ENCODE results near the gene FCN2.

The FCN2 gene

DNA sequence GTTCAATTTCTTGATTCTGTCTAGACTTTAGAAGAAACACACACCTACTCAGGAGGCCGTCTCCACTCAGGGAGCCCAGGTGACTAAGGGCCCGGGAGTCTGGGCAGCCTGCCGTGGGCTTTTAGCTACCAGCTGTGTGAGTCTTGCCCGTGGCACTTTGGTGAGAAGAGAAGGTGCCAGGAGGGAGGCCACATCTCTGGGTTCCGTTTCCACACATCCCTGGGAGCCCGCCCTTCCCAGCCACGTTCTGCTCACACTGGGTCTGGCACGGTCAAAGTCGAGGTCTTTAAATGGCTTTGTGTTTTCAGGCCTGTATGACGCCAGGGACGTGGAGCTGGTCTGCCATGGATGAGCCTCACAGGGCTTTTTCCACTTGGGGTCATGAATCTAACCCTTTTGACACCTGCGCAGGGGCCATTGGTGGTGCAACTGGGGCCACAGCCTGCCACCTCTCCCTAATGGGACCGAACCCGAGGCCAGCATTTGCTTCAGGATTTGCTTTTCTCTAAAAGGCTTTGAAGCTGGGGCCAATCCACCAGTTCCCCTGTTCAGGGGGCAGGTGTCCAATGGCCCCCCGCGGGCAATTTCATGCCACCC is 17.2 kb upstream of the FCN2 start:
- TF ChIP-seq, protein P1, sequence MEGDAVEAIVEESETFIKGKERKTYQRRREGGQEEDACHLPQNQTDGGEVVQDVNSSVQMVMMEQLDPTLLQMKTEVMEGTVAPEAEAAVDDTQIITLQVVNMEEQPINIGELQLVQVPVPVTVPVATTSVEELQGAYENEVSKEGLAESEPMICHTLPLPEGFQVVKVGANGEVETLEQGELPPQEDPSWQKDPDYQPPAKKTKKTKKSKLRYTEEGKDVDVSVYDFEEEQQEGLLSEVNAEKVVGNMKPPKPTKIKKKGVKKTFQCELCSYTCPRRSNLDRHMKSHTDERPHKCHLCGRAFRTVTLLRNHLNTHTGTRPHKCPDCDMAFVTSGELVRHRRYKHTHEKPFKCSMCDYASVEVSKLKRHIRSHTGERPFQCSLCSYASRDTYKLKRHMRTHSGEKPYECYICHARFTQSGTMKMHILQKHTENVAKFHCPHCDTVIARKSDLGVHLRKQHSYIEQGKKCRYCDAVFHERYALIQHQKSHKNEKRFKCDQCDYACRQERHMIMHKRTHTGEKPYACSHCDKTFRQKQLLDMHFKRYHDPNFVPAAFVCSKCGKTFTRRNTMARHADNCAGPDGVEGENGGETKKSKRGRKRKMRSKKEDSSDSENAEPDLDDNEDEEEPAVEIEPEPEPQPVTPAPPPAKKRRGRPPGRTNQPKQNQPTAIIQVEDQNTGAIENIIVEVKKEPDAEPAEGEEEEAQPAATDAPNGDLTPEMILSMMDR (IDR thresholded peaks at IDR 0.05; ENCODE audit: low read depth, low read length) = no peak
- H3K27ac ChIP-seq = no peak overlapping the region
- DNase-seq = no peak
- H3K27me3 ChIP-seq (ENCODE audit: insufficient read depth, low read depth, severe bottlenecking) = no peaks in the 10 kb centered on the region
- no peak overlapping the region for H3K4me3 ChIP-seq (ENCODE audit: low read depth, low read length)
- peaks cover 4% of the 10 kb centered on the region for H3K9me3 ChIP-seq (ENCODE audit: severe bottlenecking)
- H3K36me3 ChIP-seq = no peaks in the 10 kb centered on the region

DNA sequence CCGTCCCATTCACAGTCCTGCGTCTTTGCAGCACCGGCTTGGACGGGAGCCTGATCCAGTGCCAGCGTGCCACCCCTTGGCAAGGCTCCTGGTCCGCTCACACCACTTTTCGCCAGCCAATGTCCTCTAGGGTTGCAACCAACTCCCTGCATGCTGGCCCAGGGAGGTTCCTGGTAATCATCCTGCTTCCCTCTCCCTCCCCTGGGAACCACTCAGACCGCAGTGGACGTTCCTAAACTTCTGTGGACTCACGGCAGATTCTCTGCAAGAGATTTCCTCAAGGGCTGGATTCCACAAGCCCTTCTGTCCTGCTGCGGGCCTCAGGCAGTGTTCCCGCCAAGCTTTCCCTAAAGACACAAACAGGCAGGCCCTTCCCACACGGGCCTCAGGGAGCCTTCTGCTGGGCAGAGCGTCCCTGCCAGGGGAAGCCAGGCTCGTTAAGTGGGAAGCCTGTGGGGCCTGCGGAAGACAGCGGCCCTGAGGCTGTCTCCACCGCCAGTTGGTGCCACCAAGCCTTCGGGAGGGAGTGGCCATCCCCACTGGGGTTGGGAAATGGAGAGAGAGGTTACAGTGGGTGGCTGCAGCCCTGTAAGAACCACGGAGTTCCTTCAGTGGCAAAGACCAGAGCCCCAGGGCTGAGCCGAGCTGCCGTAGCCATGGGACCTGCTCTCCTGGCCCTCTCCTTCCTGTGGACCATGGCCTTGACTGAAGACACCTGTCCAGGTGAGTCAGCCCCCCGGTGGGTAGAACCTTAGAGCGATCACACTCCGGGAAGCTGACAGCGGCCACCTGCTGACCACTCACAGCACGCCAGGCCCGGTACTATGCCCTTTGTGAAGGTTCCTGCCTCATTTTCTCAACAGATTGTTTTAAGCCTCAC is 16.4 kb upstream of the FCN2 start:
- peaks cover 4% of the 10 kb centered on the region for H3K9me3 ChIP-seq (ENCODE audit: severe bottlenecking)
- TF ChIP-seq, protein P1 (IDR thresholded peaks at IDR 0.05; ENCODE audit: low read depth, low read length) = no peak
- DNase-seq = no peak
- no peak overlapping the region for H3K4me3 ChIP-seq (ENCODE audit: low read depth, low read length)
- no peaks in the 10 kb centered on the region for H3K36me3 ChIP-seq
- no peaks in the 10 kb centered on the region for H3K27me3 ChIP-seq (ENCODE audit: insufficient read depth, low read depth, severe bottlenecking)
- H3K27ac ChIP-seq = no peak overlapping the region; the same call in 1 of the 2 replicates

DNA sequence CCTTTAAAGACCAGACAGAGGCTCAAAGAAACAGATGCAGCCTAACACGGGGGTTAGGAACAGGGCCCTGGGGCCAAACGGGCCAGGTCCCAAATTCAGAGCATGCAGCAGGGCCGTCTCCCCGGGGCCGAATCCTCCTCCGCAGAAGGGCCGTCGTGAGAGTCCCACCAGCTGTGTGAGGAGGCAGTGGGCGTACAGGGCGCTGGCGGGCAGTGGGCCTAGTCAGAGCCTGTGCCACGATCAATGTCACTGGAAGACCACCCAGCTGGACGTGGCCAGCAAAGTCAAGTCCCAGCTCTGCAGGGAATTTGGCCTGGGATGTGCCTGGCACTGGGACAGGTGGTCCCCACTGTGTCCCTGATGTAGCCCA is 15.8 kb upstream of the FCN2 start:
- no peak overlapping the region for H3K4me3 ChIP-seq (ENCODE audit: low read depth, low read length)
- H3K9me3 ChIP-seq (ENCODE audit: severe bottlenecking) = peaks cover 4% of the 10 kb centered on the region
- no peaks in the 10 kb centered on the region for H3K36me3 ChIP-seq
- no peaks in the 10 kb centered on the region for H3K27me3 ChIP-seq (ENCODE audit: insufficient read depth, low read depth, severe bottlenecking)
- TF ChIP-seq, protein P1 (IDR thresholded peaks at IDR 0.05; ENCODE audit: low read depth, low read length) = no peak
- no peak for DNase-seq
- H3K27ac ChIP-seq = no peak overlapping the region

DNA sequence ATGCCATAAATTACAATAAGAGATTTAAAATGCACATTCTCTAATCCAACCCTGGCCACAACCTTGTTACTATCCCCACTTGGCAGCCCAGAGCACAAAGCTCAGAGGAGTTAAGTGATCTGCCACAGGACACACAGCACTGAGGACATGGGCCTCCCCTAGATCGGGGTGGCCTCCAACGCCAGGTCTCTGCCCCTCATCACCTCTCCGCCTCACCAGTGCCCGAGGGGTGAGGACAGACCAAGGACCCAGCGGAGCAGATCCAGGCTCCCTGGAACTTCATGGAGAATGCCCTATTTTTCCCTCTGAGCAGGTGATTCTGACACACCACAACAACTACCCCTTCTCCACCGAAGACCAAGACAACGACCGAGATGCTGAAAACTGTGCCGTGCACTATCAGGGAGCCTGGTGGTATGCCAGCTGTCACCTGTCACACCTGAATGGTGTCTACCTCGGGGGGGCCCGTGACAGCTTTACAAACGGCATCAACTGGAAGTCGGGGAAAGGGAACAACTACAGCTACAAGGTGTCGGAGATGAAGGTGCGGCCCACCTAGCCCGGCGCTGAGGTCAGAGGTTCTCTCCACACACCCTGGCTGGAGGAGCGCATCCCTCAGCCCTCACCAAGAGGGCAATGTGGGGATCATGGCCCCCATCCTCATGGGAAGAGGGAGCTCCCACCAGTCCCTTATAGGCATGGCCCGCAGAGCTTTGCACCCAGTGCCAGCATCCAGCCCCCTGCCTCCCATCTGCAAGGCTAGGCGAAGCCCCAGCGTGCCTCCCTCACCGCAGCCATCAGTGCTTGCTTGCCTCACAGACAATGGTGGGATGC is 12.5 kb upstream of the FCN2 start:
- TF ChIP-seq, protein P1 (IDR thresholded peaks at IDR 0.05; ENCODE audit: low read depth, low read length) = no peak
- Histone ChIP-seq H3K27ac (no peak overlapping the region), H3K9me3 (ENCODE audit: severe bottlenecking) (no peaks in the 10 kb centered on the region), H3K36me3 (no peaks in the 10 kb centered on the region), H3K27me3 (ENCODE audit: insufficient read depth, low read depth, severe bottlenecking) (no peaks in the 10 kb centered on the region), H3K4me3 (ENCODE audit: low read depth, low read length) (no peak overlapping the region)
- DNase-seq = no peak

- Histone ChIP-seq H3K27me3 (ENCODE audit: insufficient read depth, low read depth, severe bottlenecking) (no peaks in the 10 kb centered on the region), H3K9me3 (ENCODE audit: severe bottlenecking) (no peaks in the 10 kb centered on the region), H3K36me3 (no peaks in the 10 kb centered on the region), H3K4me3 (ENCODE audit: low read depth, low read length) (no peak overlapping the region), H3K27ac (peak overlapping the region; percentile 76)
- TF ChIP-seq, protein P1 (IDR thresholded peaks at IDR 0.05; ENCODE audit: low read depth, low read length) = no peak
- no peak for DNase-seq
Measured at GRCh38 chr9:134868751-134869553, 11.7 kb upstream of the FCN2 start.
